Stimulated activated CD4-positive, alpha-beta T cell treated with anti-CD3 and anti-CD28 coated beads, Interleukin-2, amount 100 ng/mL, for 48 hours (primary cell): ENCODE measurements around the gene CBX2.

Source experiments
- DNase-seq, 2 donors: peaks; one replicate each; pipeline ENCODE4 v3.0.0-alpha.2; 2020

CBX2 gene

DNA sequence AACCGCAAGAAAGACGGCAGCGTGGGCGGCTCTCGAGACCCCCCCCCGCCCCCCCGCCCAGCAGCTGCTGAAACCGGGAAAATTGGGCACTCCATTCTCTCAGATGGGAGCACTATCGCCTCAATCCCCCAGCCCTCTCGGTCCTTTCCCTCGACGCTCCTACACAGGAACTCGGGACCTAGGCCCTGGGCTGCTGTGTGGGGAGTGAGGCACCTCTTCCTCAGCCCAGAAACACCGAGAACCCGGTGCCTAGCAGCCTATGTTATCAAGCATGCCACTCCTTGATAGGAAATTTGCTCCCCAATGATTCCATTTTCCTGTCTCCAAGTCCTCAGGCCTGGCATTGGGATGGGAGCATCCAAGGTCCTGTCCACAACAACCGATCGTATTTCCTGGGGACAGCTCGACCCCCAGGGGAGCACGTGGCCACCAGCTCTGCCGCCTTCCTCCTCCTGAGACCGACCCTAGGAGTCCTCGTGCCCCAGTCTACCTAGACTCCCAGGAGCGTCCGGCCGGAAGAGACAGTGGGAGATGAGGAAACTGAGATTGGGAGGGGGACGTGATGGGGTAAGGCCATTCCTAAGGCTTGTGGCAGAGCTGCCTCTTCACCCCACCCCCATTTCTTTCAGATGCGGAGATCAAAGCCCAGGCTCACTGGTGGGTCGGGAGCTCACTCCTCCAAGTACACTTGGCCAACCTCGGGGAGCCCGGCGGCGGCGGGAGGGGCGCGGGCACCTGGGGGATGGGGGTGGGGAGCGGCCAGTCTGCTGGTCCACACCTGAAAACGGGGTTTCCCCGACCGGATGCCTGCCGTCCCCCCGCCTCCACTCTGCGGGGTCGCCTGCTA is 36.4 kb downstream of the CBX2 start:
- no peak for DNase-seq

DNA sequence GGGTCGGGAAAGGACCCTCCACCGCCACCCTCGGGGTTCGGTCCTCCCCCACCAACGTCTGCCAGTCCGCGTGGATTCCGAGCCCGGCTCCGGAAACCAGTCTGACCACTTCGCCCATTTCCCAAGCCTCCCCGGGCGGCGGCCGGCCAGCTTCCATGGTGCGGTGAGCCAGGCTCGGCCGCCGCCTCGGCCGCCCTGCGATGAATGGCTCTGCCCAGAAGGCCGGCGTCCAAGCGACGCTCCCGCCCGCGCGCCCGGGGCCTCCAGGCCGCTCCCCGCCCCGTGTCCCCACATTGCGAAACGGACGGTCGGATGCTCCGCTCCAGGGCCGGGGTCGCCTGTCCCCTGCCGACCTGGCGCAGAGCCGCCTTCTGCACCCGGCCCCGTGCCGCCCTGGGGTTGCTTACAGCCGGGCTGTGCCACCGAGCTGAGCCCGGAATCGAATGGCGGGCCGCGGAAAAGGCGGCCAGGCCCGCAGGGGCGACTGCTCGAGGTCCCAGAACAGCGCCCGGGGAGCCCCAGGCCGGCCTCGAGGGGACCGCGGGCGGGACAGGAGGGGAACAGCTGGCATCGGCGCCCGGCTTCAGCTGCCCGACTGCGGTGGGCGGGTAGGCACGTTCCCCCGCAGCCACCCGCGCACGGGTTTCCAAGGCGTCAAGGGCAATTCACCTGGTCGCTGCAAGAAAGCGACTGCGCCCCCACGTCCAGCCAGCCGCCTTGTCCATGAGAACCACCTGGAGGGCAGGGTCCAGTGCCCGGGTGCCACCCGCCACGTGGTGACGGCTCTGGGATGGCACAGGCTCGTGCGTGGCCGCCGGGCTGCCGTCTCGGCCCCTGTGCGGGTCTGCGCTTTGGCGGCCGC is 37.3 kb downstream of the CBX2 start:
- DNase-seq = no peak

DNA sequence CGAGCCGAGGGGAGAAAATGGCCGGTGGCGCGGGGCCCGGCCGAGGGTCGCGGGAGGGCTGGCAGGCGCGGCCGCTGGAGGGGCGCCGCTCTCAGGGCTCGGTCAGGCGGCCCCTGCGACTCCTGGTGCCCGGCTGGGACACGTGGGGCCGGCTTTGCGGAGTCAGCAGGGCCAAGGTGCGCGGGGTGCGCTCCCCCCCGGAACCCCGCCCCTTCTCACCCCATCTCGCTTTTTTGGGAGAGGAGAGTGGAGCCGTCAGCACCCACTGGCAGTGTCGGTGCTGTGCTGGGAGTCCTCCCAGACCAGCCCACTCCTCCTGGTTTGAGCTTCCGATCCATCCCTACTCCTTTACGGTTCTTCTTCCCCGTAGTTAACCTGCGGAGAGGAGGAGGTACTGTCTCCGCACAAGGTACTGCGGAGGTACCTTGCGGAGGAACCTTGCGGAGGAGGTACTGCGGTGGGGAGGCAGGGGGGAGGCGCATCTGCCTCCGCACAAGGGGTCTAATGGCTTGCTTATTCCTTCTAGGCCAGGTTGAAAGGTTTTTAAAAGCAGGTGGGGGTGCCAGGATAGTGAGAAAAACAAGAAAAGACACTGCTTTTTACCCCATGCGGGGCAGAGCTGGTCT is 38.0 kb downstream of the CBX2 start:
- no peak for DNase-seq

DNA sequence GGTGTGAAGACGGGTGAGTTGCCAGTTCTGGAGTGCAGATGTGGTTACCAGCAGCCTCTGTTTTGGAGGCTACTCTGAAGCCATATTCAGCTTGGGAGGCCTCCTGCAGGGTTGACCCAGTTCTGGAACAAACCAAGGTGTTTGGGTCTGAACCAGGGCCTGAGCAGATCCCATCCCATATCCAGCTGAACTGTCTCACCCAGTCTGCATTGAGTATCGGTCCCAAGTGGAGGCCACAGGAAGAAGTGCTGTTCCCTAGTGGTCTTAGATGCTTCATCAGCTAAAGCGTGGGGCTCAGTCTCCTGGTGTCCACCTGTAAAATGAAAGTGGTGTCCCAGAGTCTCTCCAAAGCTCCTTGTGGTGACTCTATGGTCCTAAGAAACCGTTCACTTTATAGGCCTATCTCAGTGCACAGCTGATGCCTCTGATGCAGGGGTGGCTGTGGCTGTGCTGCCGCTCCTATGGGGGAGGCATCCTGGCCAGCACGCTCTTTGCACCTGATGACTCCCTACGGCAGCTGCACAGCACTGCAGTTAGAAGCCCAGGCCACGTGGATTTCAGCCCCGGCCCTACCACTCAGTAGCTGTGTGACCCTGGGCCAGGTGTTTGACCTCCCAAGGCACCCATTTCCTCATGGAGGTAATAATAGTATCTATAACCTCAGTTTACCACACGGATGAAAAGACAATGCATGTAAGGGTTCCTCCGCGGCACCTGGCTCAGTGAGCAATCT is 40.2 kb downstream of the CBX2 start:
- no peak for DNase-seq

DNA sequence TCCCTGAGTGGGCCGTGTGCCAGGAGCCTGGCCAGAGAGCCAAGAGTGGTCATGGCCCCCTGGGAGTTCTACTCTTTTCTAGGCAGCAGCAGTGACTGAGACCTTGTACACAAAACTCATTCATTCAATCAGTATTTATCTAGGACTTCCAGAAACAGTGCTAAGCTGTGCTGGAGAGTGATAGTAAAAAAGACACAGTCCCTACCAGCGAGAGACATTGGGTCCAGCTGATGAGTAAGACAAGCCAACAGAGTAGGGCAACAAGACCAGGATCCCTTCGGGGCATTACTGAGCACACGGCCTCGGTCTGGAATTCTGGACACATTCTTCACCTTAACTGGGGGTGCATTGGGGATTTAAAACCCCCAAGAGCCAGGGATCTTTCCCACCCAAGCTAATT is 41.1 kb downstream of the CBX2 start:
- no peak for DNase-seq

DNA sequence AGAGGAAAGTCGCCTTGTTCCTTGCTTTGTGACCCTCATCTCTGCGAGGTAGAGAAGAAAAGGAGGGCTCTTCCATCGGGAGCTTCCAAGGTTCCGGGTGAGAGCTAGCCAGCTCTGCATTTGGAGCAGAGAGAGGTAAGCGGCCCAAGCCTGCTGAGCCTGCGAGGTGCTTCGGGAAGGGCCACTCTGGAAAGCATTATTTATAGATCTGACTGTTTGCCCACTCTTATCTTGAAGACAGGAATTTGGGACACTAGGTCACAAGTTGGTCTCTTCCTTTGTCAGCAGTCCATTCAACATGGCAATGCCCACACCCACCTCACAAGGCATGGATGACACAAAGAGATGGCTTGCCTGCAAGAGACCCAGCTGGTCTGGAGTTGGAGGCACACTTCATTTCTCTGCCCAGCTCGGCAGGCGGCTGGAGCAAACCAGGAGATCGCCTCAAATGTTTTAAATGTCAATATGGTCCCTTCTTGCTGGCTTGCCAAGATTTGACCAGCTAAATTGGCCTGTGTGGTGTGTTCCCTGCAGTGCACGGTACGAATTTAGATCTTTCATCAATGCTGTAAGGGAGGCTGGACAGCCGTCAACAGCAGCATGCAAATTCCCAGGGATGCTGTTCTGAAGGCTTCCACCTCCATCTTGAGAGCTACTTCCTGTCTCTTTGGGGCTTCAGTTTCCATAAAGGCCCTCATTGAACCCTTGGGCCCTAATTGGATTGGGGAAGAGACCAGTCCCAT is 41.8 kb downstream of the CBX2 start:
- no peak for DNase-seq

DNA sequence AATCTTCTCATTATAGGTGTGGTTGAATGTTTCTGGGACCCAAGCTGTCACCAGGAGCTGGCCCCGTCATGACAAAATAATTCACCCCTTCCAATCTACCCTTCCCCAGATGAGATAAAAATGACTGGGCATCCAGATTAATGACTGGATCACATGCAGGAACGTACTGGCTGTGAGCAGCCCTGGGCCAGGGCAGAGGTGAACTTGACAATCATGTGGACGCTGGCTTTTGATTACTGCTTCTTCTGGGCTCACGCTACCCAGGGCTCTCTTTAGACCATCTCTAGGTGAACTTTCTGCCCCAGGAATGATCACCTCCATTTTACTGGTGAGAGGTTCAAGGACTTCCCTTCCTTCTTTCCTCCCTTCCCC is 43.0 kb downstream of the CBX2 start:
- DNase-seq = no peak

DNA sequence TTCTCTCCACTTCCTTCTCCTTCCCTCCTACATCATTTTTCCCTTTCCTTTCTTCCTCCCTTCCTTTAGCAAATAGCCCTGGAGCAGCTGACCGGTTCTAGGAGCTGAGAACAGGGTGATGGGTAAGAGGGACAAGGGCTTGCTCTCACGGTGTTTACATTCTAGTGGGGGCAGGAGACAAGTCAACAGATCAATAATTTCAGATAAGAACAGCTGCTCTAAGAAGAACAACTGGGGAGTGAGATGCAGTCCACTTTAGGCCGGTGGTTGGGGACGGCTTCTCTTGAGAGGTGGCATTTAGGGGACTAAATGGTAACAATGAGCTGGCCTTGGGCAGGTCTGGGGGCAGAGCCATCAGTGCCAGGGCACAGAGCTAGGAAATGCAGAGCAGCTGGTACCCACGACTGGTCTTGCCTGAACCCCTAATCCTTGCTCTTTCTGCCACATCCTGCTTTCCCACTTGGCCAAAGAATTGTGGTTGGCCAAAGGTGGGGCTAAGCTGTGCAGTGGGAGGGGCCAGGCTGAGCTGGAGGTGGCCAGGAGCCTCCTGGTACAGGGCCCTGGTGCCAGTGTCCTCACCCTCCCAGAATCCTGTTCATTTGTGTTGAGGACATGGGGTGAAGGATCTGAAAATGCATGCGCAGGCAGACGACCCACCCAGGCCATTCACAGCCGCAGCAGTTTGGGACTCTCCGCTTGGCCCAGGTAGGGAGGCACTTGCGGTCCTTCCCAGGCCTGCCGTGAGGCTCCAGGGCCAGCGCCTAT is 43.6 kb downstream of the CBX2 start:
- DNase-seq = no peak

DNA sequence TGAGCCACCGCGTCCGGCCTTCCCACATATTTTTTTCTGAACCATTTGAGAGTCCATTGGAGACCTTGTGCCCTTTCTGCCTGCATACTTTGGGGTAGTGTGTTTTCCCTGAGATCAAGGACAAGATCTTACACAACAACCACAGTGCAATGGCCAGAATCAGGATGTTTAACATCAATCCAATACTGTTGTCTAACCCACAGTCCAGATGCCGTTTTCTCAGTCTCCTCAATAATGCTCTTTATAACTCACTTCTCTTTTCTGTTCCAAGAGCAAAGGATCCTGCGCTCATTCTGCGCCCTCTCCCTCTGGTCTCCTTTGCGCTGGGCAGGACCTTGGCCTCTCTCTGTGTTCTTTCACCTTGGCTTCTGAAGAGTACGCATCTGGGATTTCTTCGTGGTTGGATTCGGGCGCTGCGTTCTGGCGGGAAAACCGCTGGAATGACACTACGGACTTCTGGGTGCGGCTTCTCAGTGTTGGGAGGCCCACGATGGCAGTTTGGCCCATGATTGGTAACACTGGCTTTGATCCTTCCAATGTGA is 44.7 kb downstream of the CBX2 start:
- DNase-seq = no peak

DNA sequence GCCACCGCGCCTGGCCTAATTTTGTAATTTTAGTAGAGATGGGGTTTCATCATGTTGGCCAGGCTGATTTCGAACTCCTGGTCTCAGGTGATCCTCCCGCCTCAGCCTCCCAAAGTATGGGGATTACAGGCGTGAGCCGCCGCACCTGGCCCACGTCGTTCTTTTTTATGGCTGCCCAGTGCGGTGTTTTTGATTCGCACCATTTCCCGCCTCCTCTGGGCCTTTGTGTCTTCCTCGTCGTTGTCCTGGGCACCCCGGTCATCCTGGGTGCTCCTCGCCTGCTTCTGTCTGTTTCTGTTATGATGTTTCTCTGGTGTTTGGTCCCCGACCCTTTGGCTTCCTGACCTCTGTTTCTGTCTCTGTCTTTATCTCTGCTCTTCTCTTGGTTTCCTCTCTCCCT is 46.3 kb downstream of the CBX2 start:
- DNase-seq = no peak

DNA sequence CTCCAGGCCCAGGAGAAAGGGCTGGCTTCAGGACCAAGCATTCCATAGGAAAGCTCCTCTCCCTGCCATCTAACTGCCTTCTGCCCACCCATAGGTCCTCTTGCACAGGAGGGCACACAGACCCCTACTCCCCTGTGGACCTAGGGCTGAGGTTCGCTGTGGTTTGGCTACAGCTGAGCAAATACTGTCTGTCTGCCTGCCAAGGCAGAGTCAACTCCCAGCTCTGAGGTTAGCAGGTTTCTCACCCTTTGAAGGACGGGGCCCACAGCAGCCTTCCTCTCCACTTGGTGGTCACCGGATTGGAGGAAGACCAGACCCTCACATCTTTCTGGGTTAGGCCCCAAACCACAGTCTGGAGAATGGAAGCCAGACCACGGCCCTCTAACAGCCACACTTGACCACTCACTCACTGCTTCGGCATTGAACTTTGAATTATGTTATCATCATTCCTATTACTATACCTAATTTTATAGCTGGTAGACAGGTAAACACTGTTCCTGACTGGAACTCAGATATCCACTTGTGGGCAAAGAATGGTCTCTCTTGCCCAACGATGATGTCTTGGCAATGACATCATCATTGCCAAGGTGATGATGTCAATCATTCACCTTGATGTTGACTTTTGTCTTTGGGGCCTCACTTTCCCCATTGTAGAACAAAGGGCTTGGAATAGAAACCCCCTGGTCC is 47.1 kb downstream of the CBX2 start:
- DNase-seq = no peak

DNA sequence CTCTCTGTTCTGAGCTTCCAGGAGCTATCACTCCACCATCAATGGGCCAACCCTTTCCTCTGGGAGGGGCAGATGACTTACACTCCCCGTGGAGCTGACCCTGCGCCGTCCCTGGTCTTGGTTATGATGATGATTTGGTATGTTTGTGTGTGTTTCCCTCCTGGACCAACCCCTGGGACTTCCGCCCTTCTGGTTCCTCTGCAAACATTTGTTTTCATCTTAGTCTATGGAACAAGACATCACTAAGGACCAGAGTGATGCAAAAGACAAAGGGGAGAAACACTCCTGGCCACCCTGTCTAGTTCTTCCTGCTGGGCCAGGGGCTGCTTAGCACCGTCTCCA is 47.6 kb downstream of the CBX2 start:
- DNase-seq = no peak

DNA sequence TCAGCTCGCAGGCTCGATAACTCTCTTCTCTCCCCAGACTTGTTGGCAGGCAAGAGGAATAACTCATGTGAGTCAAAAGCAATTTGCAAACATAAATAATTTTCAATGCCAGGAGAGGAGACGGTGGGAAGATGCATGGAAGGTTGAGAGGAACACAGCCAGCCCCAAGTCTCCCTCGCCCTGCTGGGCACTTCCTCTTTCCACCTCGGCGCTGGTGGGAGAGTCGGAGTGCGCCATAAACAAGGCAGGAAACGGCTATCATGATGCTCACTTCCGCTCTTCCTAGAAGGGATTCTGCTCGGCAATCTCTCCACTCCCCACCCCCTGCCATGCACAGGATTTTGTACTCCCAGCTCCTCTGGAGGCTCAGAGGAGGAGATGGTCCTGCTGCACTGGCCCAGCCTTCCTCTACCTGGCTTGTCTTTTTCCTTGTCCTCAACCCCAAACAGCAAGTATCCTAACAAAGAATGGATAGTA is 48.3 kb downstream of the CBX2 start:
- DNase-seq = no peak

DNA sequence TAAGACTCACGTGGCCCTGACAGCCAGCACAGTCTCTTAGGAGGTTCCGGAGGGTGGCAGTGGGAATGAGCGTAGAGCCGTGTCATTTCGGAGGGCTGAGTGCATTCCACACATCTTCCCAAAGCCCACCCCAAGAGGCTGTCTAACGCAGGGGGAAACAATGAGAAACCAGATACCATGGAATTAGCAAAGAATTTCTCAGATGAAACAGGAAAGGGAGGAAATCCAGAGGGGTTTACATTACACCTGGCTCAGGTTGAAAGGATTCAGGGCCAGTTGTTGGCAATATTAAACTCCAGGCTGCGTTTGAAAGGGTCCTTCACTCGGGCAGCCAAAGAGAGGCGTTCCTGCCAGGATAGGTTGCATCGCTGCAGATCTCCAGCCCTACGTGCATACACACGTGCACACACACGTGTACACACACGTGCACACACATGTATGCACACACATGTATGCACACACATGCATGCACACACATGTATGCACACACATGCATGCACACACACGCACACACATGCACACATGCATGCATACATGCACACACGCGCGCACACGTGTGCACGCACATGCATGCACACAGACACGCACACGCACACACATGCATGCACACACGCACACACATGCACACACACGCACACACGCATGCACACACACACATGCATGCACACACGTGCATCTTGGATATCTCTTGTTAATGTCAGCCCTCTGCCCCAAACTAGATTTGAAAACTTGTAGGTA is 49.1 kb downstream of the CBX2 start:
- no peak for DNase-seq

DNA sequence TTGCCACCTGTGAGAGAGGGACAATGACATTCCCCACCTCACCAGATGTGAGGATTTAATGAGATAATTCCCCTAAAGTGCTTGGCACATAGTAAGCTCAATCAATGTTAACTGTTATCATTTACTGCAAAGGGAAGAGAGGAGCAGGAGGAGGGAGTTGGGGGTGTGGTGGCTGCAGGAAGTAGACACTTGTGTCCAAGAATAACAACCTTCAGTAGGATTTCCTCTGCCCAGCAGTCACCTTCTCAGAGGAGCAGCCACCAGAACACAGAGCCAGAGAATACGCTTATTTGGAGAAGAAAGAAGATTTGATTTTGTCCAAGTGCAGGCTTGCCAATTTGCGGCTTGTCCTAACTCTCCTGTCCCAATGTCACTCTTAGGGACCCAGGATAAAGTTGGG is 51.1 kb downstream of the CBX2 start:
- no peak for DNase-seq

DNA sequence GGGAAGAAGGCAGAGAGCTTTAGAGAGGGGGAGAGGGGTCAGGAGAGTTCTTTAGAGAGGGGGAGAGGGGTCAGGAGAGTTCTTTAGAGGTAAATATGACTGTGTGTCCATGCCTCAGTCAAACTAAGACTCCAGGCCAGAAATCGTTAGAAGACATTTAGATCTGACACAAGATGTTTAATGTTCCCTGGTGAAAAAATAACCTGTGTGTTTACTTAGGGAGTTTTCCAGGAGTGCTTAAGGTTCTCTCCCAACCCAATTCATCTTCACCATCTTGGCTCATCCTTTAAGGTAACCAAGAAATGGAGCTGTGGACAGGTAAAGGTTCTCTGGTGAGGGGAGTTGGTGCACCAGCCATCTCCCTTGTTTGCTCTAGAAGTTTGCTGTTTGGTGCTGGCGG is 51.5 kb downstream of the CBX2 start:
- no peak for DNase-seq

DNA sequence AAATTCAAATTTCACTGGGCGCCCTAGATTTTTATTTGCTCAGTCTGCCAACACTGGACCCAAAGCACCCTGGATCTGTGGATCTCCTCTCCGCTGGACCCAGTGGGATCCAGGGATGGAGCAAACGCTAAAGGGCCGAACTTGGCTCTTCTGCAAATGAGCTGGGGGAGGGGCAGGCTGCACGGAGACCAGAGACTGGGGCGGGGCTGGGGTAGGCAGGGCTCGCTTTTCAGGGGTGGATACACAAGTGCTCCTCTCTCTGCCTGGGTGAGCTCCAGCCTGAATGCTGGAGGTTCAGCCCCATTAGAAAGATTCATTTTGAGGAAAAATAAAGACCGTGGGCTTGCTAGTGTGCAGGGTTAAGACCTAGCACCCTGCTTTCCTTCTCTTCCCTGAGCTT is 52.4 kb downstream of the CBX2 start:
- no peak for DNase-seq

DNA sequence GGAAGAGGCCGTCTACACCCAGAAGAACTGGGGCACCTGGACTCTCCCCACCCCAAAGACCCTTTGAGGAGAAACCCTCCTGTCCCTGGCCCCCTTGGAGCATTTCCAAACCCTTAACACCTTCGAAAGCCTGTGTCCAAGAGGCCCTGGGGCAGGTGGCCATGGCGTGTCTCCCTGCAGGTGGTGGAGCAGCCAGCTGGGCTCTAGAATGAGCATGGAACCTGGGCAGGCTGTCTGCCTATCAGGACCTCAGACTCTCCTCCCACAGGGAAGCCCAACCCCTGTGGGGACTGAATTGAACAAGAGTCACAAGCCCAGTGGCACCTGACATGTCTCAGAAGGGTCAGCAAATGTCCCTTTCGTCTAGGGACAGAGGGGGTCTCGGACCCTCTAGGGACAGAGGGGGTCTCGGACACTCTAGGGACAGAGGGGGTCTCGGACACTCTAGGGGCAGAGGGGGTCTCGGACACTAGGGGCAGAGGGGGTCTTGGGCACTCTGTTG is 52.9 kb downstream of the CBX2 start:
- DNase-seq = no peak
